LNCaP clone FGC (cell line): ENCODE measurements around the gene ST6GALNAC3.
A peak's percentile ranks its signal among the peaks of the same experiment; 100 is the strongest.

Experiments used
- DNase-seq: peaks from one replicate; pipeline ENCODE4 v3.0.0-alpha.2; 2011; ENCODE audit warnings: low read depth
- H3K4me3 ChIP-seq: 2 replicates; pipeline ENCODE4 v1.5.1; 2011; ENCODE audit warnings: mild to moderate bottlenecking, low read depth, low read length, control low read depth
- CTCF ChIP-seq: IDR thresholded peaks from 2 replicates; pipeline ENCODE4 v1.5.1; 2012; ENCODE audit warnings: mild to moderate bottlenecking; ENCODE audit not compliant: control insufficient read depth, insufficient read depth; ENCODE audit errors: extremely low read depth

Gene ST6GALNAC3

DNA sequence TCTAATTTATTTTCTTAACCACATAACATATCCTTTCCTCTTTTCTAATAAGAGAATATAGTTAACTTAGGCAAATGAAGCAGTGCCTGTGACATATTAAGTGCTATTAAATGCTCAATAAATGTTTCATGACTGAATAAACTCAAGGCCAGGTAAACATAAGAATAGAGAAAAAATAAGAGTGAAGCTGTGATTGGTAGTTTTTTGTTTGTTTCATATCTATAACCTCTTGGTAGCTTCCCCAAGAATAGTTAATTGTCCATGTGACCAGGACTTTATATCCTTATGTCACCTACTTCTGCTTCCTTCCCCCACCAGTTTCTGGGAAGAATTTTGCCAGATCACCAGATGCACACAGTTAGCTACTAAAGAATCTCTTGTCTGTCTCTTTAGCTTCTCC lies 497.7 kb downstream of the ST6GALNAC3 start:
- no peak for TF ChIP-seq CTCF
- peak; percentile 82 for DNase-seq
- H3K4me3 ChIP-seq, result no peak overlapping the region

DNA sequence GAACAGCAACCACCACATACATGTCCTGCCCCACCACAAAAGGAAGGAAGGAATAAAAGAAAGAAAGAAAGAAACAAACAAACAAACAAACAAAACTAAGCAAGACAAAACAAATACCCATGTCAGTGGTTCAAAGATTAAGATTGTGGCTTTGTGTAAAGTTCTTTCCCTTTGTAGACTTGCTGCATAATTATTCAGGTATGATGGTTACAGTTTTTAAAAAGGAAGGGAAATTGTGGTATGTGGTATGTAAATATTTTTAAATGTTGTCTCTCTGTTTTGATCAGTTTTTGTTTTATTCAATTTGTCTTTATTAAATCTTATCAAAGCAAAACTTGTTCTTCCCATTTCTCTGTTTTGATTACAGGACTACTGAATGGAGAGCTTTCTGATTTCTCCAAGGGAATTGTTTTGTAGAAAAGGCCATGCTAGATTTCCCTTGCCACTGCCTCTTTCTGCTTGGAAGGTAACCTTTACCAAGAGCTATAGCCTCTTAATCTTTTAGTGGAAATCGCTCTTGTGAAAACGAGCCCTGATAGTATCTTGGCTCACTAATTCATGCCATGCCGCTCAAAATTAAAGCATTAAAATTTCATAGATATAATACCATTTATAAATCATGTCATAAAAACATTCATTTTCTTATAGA lies 502.5 kb downstream of the ST6GALNAC3 start:
- H3K4me3 ChIP-seq, result no peak overlapping the region
- TF ChIP-seq CTCF, result no peak
- DNase-seq, result no peak

- H3K4me3 ChIP-seq, result no peak overlapping the region
- TF ChIP-seq CTCF, result no peak
- DNase-seq, result no peak
Observed at GRCh38 chr1:76577525-76578185, 503.1 kb downstream of the ST6GALNAC3 start.

DNA sequence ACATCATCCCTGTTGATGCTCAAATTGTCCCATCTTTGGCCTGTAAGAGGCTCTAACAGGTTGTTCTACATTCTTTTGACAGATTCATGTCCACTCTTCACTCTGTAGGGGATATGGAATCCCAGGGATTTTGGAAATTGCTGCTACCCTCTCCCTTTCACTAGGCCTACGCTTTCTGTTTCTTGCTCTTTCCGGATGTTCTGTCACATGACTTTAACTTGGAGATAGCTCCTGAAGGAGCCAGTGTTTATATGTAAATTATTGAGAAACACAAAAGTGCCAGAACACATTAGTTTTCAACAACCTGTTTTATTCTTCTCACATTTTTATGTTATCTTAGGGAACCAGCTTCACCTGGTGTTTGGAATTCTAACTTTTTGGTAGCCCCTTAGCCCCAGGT lies 505.7 kb downstream of the ST6GALNAC3 start:
- no peak overlapping the region for H3K4me3 ChIP-seq
- DNase-seq, result no peak
- no peak for TF ChIP-seq CTCF

DNA sequence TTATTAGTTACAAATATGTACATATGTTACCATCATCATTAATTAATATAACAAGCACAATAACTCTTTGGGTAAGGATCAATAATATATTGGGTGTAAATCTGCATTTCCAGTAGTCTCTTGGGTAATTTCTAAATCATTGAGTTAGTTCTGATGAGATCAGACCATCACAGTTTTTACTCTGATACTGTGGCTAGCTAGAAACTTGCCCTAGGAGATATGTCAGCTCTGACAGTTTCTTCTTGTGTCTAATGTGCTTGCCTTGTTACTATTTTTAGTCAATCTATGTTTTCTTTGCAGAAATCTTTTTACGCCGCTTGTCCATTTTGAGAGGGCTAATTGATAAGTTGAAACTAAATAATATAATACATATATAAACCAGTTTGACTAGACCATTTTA lies 507.2 kb downstream of the ST6GALNAC3 start:
- no peak for TF ChIP-seq CTCF

DNA sequence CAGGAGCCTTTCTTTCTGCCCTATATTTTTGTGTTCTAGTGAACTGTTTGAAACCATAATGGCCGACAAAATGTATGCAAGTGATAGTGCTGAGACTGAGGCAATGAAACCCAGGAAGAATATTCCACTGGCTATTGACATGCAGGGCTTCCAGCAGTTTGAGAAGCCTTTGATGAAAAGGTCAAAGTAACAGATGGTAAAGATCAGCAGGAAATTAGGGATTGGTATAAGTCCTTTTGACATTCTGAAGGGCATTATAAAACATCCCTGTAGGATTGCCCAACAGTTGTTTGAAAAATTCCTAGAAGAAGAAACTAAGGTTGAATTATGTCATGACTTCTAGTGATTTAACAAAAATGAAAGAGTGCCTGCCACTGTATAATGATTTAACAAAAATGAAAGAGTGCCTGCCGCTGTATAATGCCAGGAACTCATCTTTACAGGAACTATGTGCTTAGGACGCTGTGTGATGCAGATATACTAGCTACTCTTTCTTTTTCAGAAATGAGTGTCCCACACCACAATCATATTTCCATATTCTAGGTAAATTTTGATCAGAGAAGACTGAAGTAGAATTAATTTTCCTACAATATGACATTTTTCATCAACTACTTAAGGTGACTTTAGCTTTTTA lies 508.8 kb downstream of the ST6GALNAC3 start:
- H3K4me3 ChIP-seq, result no peak overlapping the region
- TF ChIP-seq CTCF, result no peak
- no peak for DNase-seq

More for the DNA sequence above, 507.2 kb downstream of the ST6GALNAC3 start:
- DNase-seq, result no peak
- no peak overlapping the region for H3K4me3 ChIP-seq
